Upper lobe of left lung (tissue), 4 donors: ENCODE measurements around the gene FREM1.

Source experiments
- CTCF ChIP-seq, 6 experiments: fragments of 450-650 bp in 4 of 6; fragments of 200-600 bp in 2 of 6; sonication (generic) in 2 of 6; IDR thresholded peaks; one replicate each; pipeline ENCODE4 v1.5.1; 2016 to 2019; ENCODE audit warnings: antibody characterized with exemption in 6 of 6
- POLR2A ChIP-seq, 4 donors: fragments of 450-650 bp; IDR thresholded peaks; one replicate each; pipeline ENCODE4 v1.5.1; 2016 to 2017; ENCODE audit warnings: antibody characterized with exemption in 4 of 4, mild to moderate bottlenecking in 2 of 4

- TF ChIP-seq CTCF (IDR thresholded peaks at IDR 0.05) (no peak), POLR2A (IDR thresholded peaks at IDR 0.05) (no peak)
These were observed 3.1 kb upstream of the FREM1 start for GRCh38 chr9:14913366-14913765.
